ENCODE results near the gene MADD. TPM values are rescaled to one million over a fixed set of nuclear protein-coding genes. Genes with fewer than 3 reads are reported as not detected.
A peak's percentile ranks its signal among the peaks of the same experiment; 100 is the strongest.

The MADD gene
- total and polyA plus RNA-seq, 11 donors: 22.6 to 60.6 (median 40.2) TPM

DNA sequence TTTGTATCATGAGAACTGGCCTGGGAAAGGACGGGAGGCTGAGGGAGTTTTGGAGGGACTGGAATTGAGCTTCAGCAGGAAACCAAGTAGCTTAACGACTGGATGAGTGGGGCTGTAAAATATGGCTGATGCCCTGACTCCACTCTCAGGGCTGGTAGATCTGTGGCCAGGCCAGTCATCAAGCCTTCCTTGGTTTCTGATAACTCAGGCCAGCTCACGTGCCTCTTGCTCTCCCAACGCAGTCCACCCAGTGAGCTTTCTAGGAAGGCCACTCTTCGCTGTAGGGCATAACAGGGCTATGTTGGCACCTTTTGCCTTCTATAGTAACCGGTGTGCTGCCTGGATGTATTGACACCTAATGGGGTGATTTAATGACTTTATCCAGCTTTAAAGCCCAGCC lies 5.8 kb upstream of the MADD start:
- Histone ChIP-seq H3K4me1 (peaks cover 0 to 46% (median 18%) of the 10 kb centered on the region in 12 donors), H3K9me3 (no peaks in the 10 kb centered on the region), H3K27ac (no peak overlapping the region), H3K27me3 (no peaks in the 10 kb centered on the region), H3K4me3 (no peak overlapping the region), H3K36me3 (peaks cover 0 to 20% (median 8%) of the 10 kb centered on the region in 9 donors)
- intact Hi-C loops (cut with DNase I): no loop called here
- TF ChIP-seq, protein P1, sequence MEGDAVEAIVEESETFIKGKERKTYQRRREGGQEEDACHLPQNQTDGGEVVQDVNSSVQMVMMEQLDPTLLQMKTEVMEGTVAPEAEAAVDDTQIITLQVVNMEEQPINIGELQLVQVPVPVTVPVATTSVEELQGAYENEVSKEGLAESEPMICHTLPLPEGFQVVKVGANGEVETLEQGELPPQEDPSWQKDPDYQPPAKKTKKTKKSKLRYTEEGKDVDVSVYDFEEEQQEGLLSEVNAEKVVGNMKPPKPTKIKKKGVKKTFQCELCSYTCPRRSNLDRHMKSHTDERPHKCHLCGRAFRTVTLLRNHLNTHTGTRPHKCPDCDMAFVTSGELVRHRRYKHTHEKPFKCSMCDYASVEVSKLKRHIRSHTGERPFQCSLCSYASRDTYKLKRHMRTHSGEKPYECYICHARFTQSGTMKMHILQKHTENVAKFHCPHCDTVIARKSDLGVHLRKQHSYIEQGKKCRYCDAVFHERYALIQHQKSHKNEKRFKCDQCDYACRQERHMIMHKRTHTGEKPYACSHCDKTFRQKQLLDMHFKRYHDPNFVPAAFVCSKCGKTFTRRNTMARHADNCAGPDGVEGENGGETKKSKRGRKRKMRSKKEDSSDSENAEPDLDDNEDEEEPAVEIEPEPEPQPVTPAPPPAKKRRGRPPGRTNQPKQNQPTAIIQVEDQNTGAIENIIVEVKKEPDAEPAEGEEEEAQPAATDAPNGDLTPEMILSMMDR (IDR thresholded peaks at IDR 0.05): no peak
- no peak for TF ChIP-seq POLR2A (IDR thresholded peaks at IDR 0.05)
- no peak for ATAC-seq
- 86 to 93% (median 91%) methylated on average over 6 of the region's 6 CpGs for WGBS, 4 donors
- DNase-seq: no peak

DNA sequence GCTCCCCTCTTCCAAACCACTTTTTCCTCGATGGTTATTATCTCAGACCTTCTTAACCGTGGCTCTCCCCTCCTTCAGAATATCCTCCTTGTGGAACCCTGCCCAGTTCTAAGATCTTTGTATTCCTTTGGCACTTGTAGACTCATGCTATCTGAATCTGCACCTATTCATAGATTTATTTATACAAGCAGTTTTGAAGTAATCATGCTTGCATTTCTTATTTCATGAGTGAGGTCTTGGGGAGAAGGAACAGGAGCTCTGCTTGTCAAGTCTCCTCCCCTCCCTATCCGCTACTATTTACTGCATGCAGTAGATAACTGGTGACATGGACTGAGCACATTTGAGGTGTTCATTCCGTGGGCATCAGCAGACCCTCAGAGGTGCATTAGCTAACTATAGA lies 5.4 kb upstream of the MADD start:
- DNase-seq (no peak), ATAC-seq (no peak)
- TF ChIP-seq POLR2A (IDR thresholded peaks at IDR 0.05): no peak
- TF ChIP-seq, protein P1 (IDR thresholded peaks at IDR 0.05): no peak
- no peak overlapping the region for H3K4me3 ChIP-seq
- H3K27ac ChIP-seq: no peak overlapping the region
- 76 to 87% (median 81%) methylated on average over 4 of the region's 4 CpGs for WGBS, 4 donors
- no peaks in the 10 kb centered on the region for H3K9me3 ChIP-seq
- H3K27me3 ChIP-seq: no peaks in the 10 kb centered on the region
- peaks cover 0 to 45% (median 16%) of the 10 kb centered on the region in 12 donors for H3K4me1 ChIP-seq
- peaks cover 0 to 20% (median 8%) of the 10 kb centered on the region in 9 donors for H3K36me3 ChIP-seq
- intact Hi-C loops (cut with DNase I): no loop called here

GRCh38 chr11:47267876-47268275 lies 2.1 kb upstream of the MADD start:
- ATAC-seq (no peak), DNase-seq (no peak)
- H3K4me3 ChIP-seq: no peak overlapping the region
- WGBS, 4 donors: 71 to 78% (median 77%) methylated on average over 6 of the region's 6 CpGs
- intact Hi-C loops (cut with DNase I): loop anchor here in 1 of 10 donors (2.0 kb wide), 1 partner anchor 87 kb away; no protein-coding TSS in a partner anchor
- peaks cover 0 to 9% (median 0%) of the 10 kb centered on the region in 9 donors for H3K36me3 ChIP-seq
- H3K4me1 ChIP-seq: peaks cover 0 to 59% (median 36%) of the 10 kb centered on the region in 12 donors
- no peaks in the 10 kb centered on the region for H3K9me3 ChIP-seq
- no peaks in the 10 kb centered on the region for H3K27me3 ChIP-seq
- peak overlapping the region in 6 of 12 donors; percentile 25 to 99 (median 98) for H3K27ac ChIP-seq
- TF ChIP-seq, protein P1 (IDR thresholded peaks at IDR 0.05): no peak
- no peak for TF ChIP-seq POLR2A (IDR thresholded peaks at IDR 0.05)

- Histone ChIP-seq H3K9me3 (no peaks in the 10 kb centered on the region), H3K4me1 (peaks cover 0 to 59% (median 40%) of the 10 kb centered on the region in 12 donors), H3K27ac (peak overlapping the region; percentile 25 to 99 (median 98)), H3K27me3 (no peaks in the 10 kb centered on the region), H3K4me3 (peak overlapping the region in 9 of 12 donors; percentile 69 to 95 (median 91)), H3K36me3 (peaks cover 0 to 6% (median 0%) of the 10 kb centered on the region in 9 donors)
- intact Hi-C loops (cut with DNase I): loop anchor here in 1 of 10 donors (2.0 kb wide), 1 partner anchor 86 kb away; no protein-coding TSS in a partner anchor
- no peak for ATAC-seq
- TF ChIP-seq, protein P1 (IDR thresholded peaks at IDR 0.05): no peak
- TF ChIP-seq POLR2A (IDR thresholded peaks at IDR 0.05): peak in 1 of 2 donors; percentile 6
- WGBS, 4 donors: 55 to 60% (median 57%) methylated on average over 12 to 13 of the region's 13 CpGs
- DNase-seq: no peak
These were observed 1.4 kb upstream of the MADD start for GRCh38 chr11:47268448-47269001.

All from heart left ventricle (tissue), 16 donors.